Left lung (tissue), 10 donors: ENCODE measurements around the gene C11orf52. TPM values are rescaled to one million over a fixed set of nuclear protein-coding genes. Genes with fewer than 3 reads are reported as not detected.

Experiments
- ATAC-seq: fragments of 200-7000 bp; cut with Tn5 transposase; one replicate; pipeline ENCODE4 v1.9.1; 2020; ENCODE audit warnings: moderate library complexity
- DNase-seq, 4 donors: peaks; one replicate each; pipeline ENCODE4 v3.0.0-alpha.2; 2013 to 2020
- H3K27ac ChIP-seq, 2 donors: fragments of 200-600 bp; sonication (generic) in 1 of 2; one replicate each; pipeline versions ENCODE4 v1.5.0 to v1.8.0; 2020 to 2021
- H3K27me3 ChIP-seq, 2 donors: fragments of 200-600 bp; sonication (generic) in 1 of 2; one replicate each; pipeline versions ENCODE4 v1.5.0 to v1.8.0; 2020 to 2021
- H3K36me3 ChIP-seq, 2 donors: fragments of 200-600 bp; sonication (generic) in 1 of 2; one replicate each; pipeline versions ENCODE4 v1.5.0 to v1.8.0; 2020 to 2021
- H3K4me1 ChIP-seq, 2 donors: fragments of 200-600 bp; one replicate each; pipeline ENCODE4 v1.8.0; 2021
- H3K4me3 ChIP-seq, 2 donors: fragments of 200-600 bp; sonication (generic) in 1 of 2; one replicate each; pipeline versions ENCODE4 v1.5.0 to v1.8.0; 2020 to 2021; ENCODE audit warnings: mild to moderate bottlenecking in 1 of 2
- H3K9me3 ChIP-seq, 2 donors: fragments of 200-600 bp; sonication (generic) in 1 of 2; one replicate each; pipeline versions ENCODE4 v1.5.0 to v1.8.0; 2020 to 2021
- CTCF ChIP-seq, 2 donors: fragments of 200-600 bp; sonication (generic) in 1 of 2; IDR thresholded peaks; one replicate each; pipeline versions ENCODE4 v1.5.0 to v1.8.0; 2021; ENCODE audit warnings: antibody characterized with exemption in 2 of 2
- intact Hi-C, 2 donors: fragments of 100-400 bp; cut with DNase I; formaldehyde crosslinking; loops; one replicate each; pipeline versions ENCODE4 v1.11.2 to v1.14.2; 2022
- polyA plus RNA-seq, 6 donors: library from polyadenylated mRNA; unstranded; fragments of 120-200 nt; gene quantifications; one replicate each; pipeline ENCODE4 v1.2.1, GENCODE V29; 2013; ENCODE audit not compliant: insufficient read length in 6 of 6
- total RNA-seq, 2 donors: library from RNA; stranded (reverse); fragmentation: NEBNext Ultra II Directional; extraction: Animal tissue kit (Norgen Biotek cat#: 25700); gene quantifications; one replicate each; pipeline ENCODE4 v1.2.1, GENCODE V29; 2021
- donor health status: DM: no; HTN: yes; CAD: no.
- donor health status: DM: no; HTN: no; CAD: no.

C11orf52 gene
- total and polyA plus RNA-seq, 8 donors = 5.7 to 15.6 (median 9.1) TPM

- intact Hi-C loops = no loop called here
- DNase-seq (no peak), ATAC-seq (no peak)
- no peak overlapping the region for H3K4me3 ChIP-seq
- H3K36me3 ChIP-seq = no peaks in the 10 kb centered on the region
- TF ChIP-seq CTCF (IDR thresholded peaks at IDR 0.05) = no peak
- H3K9me3 ChIP-seq = peaks cover 0 to 2% of the 10 kb centered on the region in 2 donors
- peaks cover 0 to 15% of the 10 kb centered on the region in 2 donors for H3K27me3 ChIP-seq
- no peak overlapping the region for H3K27ac ChIP-seq
- H3K4me1 ChIP-seq = no peaks in the 10 kb centered on the region
Observed at GRCh38 chr11:111906680-111907079, 12.0 kb upstream of the C11orf52 start.

- Histone ChIP-seq H3K4me3 (no peak overlapping the region), H3K9me3 (peaks cover 0 to 2% of the 10 kb centered on the region in 2 donors), H3K27me3 (peaks cover 0 to 36% of the 10 kb centered on the region in 2 donors), H3K4me1 (no peaks in the 10 kb centered on the region), H3K36me3 (no peaks in the 10 kb centered on the region), H3K27ac (no peak overlapping the region)
- intact Hi-C loops = no loop called here
- ATAC-seq (no peak), DNase-seq (no peak)
- no peak for TF ChIP-seq CTCF (IDR thresholded peaks at IDR 0.05)
Observed at GRCh38 chr11:111908639-111909305, 9.9 kb upstream of the C11orf52 start.

DNA sequence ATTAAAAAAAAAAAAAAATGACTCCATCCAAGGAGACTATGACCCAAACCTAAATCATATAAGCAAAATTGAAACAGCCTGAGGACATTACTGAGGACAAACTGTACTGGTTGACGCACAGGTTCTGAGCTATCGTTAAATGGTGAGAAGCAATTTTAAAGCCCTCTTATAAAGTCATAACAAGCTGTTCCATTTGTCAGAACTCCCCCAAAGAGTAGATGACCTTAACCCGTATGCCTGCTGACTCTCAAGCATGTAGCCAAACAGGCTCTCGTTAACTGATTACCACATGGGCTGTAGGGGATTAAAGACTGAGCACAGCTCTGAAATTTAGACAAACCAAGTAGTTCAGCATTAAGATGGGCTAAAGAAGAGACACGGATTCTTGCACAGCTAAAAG is 9.3 kb upstream of the C11orf52 start:
- no peak for ATAC-seq
- Histone ChIP-seq H3K4me1 (no peaks in the 10 kb centered on the region), H3K27me3 (peaks cover 0 to 42% of the 10 kb centered on the region in 2 donors), H3K9me3 (peaks cover 0 to 2% of the 10 kb centered on the region in 2 donors), H3K36me3 (no peaks in the 10 kb centered on the region), H3K4me3 (no peak overlapping the region), H3K27ac (no peak overlapping the region)
- no peak for TF ChIP-seq CTCF (IDR thresholded peaks at IDR 0.05)
- intact Hi-C loops = no loop called here
- no peak for DNase-seq

- no peaks in the 10 kb centered on the region for H3K4me1 ChIP-seq
- no peaks in the 10 kb centered on the region for H3K9me3 ChIP-seq
- ATAC-seq (peak; percentile 6), DNase-seq (no peak)
- no peaks in the 10 kb centered on the region for H3K36me3 ChIP-seq
- peaks cover 0 to 44% of the 10 kb centered on the region in 2 donors for H3K27me3 ChIP-seq
- H3K27ac ChIP-seq = peak overlapping the region; percentile 48 to 85
- TF ChIP-seq CTCF (IDR thresholded peaks at IDR 0.05) = no peak
- intact Hi-C loops = no loop called here
- peak overlapping the region in 1 of 2 donors; percentile 35 for H3K4me3 ChIP-seq
Observed at GRCh38 chr11:111910676-111911562, 7.8 kb upstream of the C11orf52 start.
